C4-2B (cell line): Measurements from ENCODE around the gene LMAN2L.

Experiments
- CTCF ChIP-seq: fragments of 450-650 bp; conservative IDR thresholded peaks from 2 replicates; pipeline ENCODE4 v1.5.1; 2017; ENCODE audit warnings: mild to moderate bottlenecking
- ZFX ChIP-seq: fragments of 450-650 bp; IDR thresholded peaks from 2 replicates; pipeline ENCODE4 v1.6.1; 2017

GRCh38 chr2:96692094-96692971 is 47.5 kb downstream of the LMAN2L start:
- TF ChIP-seq CTCF (no peak), ZFX (no peak)
